ENCODE data around the gene ZSCAN22.

- TF ChIP-seq CTCF (conservative IDR thresholded peaks at IDR 0.05; ENCODE audit: low read depth, low read length) (no peak), EZH2 (IDR thresholded peaks at IDR 0.05; ENCODE audit: borderline replicate concordance, low read depth, low read length, poor library complexity, severe bottlenecking) (no peak)
Observed at GRCh38 chr19:58350871-58351557, 24.2 kb downstream of the ZSCAN22 start.

Data from A673 (cell line).